HG02870 (cell line): ENCODE data around the gene RASA4B.
"Not testable (repeated sequence)": the region's sequence is repeated elsewhere in the genome, so short reads cannot be mapped to it uniquely, and the experiment has no call there.

ENCODE experiments used
- ATAC-seq: cut with Tn5 transposase; IDR thresholded peaks from one replicate; pipeline ENCODE4 v1.9.1; 2021; ENCODE audit warnings: mild to moderate bottlenecking, moderate library complexity; ENCODE audit not compliant: unreplicated experiment

Gene RASA4B

DNA sequence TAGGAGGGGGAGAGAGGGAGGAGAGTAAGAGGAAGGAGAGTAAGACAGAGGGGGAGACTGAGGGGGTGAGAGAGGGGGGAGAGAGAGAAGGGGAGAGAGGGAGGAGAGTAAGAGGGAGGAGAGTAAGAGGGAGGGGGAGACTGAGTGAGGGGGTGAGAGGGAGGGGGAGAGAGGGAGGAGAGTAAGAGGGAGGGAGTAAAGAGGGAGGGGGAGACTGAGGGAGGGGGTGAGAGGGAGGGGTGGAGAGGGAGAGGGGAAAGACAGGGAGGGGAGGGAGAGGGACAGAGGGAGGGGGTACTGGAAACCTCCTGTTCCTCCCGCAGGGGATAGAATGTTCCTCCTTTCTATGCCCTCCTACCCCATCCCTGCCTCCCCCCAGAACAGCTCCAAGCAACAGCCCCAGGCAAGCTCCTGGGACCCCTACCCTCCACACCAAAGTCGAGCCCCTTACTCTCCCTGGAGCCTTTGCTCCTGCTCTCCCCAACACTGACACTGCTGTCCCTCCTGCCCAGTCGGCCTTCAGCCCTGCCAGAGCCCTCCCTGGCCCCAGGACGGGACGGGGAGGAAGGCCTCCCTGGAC, 4.8 kb downstream of the RASA4B start:
- ATAC-seq = not testable (repeated sequence)

GRCh38 chr7:102511860-102512522, 5.6 kb downstream of the RASA4B start:
- ATAC-seq = peak; percentile 33

GRCh38 chr7:102510575-102510974, 7.0 kb downstream of the RASA4B start:
- ATAC-seq = not testable (repeated sequence)

- not testable (repeated sequence) for ATAC-seq
Measured at GRCh38 chr7:102507410-102508088, 10.0 kb downstream of the RASA4B start.

DNA sequence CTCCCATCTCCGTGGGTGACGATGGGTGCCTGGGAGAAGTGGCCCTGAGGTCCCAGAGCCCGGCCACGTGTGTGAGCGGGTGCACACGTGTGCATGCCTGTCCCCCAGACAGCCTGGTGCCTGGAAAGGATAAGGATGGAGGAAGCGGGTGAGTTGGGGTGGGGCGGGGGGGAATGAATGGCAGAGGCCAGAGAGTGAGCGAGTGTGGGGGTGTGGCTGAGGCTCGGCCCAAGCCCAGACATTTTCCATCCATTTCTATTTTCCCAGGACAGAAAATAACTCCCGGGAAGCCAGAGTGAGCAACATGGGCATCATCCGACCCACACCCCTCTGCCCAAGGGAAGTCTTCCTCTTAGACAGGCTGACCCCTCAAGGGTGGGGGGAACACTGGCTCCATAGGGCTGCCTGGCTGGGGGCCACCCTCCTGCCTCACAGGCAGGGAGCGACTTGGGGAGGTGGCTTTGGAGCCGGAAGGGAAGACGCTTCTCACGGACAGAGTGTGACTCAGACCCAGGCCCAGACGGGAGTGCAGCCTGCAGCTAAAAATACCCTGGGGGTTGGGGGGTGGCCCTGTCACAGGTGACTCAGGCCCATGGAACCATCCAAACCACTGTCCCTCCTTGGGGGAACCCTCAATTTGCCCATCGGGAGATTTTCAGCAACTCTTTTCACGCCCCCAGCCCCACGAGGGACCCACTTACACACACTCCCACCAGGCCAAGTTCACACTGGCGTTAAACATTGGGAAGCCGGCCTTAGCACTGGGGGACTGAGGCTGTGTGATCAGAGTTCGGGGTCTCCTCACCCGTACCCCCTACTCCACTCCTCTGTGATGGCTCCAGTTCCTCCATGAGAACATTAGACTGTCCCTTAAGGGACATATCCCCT, 12.0 kb downstream of the RASA4B start:
- not testable (repeated sequence) for ATAC-seq

GRCh38 chr7:102503141-102503540, 14.4 kb downstream of the RASA4B start:
- not testable (repeated sequence) for ATAC-seq

DNA sequence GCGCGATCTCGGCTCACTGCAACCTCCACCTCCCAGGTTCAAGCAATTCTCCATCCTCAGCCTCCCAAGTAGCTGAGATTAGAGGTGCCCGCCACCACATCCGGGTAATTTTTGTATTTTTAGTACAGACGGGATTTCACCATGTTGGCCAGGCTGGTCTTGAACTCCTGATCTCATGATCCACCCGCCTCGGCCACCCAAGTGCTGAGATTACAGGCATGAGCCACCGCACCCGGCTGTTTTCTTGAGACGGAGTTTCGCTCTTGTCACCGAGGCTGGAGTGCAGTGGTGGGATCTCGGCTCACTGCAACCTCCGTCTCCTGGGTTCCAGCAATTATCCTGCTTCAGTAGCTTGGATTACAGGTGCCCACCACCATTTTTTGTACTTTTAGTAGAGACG, 19.3 kb downstream of the RASA4B start:
- ATAC-seq = not testable (repeated sequence)

DNA sequence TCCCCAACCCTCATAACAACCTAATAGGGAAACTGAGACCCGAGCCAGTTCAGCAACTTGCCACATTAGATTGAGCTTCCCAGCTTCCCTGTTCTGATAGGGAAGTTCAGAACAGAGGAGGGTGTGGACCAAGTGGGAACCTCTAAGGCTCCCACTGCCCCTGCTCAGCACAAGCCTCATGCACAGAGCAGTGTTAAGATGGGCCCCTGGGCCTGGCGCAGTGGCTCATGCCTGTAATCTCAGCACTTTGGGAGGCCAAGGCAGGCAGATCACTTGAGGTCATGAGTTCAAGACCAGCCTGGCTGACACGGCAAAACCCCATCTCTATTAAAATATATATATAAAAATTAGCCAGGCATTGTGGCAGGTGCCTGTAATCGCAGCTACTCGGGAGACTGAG, 20.3 kb downstream of the RASA4B start:
- not testable (repeated sequence) for ATAC-seq

DNA sequence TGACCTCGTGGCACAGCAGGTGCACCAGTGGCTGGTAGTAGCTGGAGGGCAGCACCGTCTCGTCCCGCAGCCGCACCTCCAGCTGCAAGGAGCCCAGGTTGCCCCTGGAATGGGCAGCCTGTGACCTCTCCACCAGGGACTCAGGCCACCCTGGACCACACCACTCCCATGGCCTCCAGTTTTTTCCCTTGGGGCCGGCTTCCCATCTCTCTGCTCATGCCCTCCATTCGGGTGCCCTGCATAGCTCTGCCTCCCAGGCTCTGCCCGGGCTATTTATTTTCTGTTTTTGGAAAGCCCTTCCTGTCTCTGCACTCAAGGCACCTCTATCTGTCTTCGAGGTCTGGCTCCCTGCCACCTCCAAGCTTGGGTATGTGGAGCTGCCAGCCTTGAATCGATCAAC, 20.7 kb downstream of the RASA4B start:
- not testable (repeated sequence) for ATAC-seq

DNA sequence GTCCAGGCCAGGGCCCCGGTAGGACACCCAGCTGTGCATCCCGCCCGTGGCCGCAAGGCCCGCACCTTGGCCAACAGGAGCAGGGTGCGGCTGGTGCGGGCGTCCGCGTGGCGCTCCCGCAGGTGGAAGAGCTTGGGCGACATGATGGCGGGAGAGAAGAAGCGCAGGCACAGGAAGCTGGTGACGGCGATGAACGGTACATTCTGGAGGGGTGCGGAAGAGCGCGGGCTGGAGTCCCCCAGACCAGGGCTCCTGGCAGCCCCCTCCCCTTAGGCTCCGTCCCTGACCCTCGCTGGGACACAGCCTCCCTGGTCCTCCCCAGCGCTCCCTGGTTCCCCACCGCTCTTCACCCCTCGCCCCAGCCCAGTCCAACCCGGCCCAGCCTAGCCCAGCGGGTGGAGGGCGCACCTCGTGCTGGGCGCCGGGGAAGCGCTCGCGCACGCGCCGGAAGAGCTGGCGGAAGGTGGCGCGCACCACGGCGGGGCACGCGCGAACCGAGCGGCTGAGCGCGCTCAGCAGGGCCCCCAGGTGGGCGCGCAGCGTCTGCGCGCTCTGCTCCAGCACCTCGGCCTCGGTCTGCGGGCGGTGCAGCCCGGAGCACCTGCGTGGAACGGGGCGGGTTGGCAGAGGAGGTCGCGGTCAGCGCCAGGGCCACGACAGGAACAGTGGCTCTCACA, 23.0 kb downstream of the RASA4B start:
- ATAC-seq = peak; percentile 43

GRCh38 chr7:102494026-102494425, 23.6 kb downstream of the RASA4B start:
- ATAC-seq = not testable (repeated sequence)

GRCh38 chr7:102493220-102493935, 24.2 kb downstream of the RASA4B start:
- not testable (repeated sequence) for ATAC-seq

DNA sequence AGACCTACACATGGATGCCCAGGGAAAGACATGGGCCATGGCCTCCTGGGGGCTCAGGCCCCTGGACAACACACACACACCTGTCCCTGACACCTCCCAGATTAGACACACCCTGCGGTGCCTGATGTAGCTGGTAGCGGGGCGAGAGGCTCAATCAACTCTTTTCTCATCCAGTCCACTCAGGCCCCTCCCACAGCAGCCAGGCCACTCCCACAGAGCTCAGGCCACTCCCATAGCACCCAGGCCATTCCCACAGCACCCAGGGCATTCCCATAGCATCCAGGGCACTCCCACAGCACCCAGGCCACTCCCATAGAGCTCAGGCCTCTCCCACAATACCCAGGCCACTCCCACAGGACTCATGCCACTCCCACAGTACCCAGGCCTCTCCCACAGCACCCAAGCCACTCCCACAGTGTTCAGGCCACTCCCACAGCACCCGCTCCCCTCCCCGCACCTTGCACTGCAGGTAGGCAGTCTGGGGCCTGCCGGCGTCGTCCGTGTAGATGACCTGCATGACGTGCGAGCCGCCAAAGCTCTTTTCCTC, 27.0 kb downstream of the RASA4B start:
- ATAC-seq = peak; percentile 72

DNA sequence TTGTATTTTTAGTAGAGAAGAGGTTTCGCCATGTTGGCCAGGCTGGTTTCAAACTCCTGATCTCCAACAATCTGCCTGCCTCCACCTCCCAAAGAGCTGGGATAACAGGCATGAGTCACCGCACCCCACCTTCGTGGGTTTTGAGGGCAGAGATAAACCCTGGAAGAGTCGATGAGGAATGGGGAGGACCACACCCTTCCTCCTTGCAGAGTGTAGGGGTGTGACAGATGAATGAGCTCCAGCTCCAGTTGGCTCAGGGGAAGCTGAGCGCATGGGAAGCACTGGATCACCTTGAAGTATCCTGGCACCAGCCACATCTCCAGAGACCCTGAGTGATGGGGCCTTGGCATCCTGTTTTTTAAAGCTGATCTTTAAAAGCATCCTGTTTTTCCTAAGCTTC, 33.3 kb downstream of the RASA4B start:
- ATAC-seq = not testable (repeated sequence)

DNA sequence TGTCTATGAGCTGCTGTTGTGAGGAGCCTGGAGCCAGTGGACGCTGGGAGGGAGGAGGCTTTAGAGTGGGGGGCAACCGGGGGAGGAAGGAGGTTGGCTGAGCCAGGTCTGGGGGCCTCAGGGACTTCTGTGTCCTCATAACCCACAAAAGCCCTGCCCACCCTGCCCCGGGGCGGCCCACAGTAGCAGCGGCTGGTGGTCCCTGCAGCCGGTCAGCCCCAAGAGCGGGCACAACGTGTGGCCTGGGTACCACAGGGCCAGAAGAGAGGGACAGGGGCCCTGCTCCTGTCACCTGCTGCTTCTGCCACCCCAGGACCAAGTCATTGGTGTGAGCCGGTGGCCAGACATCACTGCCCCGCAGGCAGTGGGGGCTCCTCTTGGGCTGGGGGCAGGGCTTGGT, 35.6 kb downstream of the RASA4B start:
- ATAC-seq = not testable (repeated sequence)

DNA sequence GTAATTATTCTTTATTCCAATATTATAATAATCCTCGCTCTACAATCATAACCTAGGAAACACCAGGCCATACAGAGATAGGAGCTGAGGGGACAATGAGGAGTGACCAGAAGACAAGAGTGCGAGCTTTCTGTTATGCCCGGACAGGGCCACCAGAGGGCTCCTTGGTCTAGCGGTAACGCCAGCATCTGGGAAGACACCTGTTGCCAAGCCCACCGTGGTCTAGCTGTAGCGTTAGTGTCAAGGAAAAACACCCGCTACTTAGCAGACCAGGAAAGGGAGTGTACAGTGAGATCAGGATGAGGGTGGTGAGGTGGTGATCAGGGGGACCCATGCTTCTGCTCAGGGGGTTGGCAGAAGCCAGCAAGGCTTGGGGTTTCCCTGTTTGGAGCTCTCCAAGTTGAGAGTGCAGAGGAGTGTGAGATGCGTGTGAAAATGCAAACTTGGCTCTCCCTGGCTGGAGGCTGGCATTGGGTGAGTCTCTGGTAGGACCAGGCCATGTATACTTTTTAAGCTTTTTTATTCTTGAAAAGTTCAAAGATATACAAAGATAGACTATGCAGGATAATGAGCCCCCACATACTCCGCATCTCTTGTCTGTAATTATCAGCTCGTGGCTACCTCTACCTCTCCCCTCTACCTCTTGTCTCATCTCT, 37.5 kb downstream of the RASA4B start:
- not testable (repeated sequence) for ATAC-seq

DNA sequence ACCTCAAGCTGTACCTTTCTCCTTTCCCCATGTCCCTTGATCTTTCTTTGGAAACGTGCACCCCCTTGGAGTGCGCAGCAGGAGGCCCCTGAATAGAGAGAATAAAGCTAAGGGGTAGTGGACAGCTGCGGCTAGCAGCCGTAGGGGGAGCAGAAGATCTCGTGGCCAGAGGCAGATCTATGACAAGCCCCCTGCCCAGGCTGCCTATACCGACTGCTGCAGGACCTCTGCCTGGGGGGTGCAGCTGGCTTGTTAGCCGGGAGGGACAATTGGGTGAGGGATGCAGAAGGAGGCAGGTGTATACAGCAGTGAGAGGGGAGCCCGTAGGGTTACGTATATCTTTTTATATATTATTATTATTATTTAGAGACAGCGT, 38.4 kb downstream of the RASA4B start:
- ATAC-seq = peak; percentile 17

DNA sequence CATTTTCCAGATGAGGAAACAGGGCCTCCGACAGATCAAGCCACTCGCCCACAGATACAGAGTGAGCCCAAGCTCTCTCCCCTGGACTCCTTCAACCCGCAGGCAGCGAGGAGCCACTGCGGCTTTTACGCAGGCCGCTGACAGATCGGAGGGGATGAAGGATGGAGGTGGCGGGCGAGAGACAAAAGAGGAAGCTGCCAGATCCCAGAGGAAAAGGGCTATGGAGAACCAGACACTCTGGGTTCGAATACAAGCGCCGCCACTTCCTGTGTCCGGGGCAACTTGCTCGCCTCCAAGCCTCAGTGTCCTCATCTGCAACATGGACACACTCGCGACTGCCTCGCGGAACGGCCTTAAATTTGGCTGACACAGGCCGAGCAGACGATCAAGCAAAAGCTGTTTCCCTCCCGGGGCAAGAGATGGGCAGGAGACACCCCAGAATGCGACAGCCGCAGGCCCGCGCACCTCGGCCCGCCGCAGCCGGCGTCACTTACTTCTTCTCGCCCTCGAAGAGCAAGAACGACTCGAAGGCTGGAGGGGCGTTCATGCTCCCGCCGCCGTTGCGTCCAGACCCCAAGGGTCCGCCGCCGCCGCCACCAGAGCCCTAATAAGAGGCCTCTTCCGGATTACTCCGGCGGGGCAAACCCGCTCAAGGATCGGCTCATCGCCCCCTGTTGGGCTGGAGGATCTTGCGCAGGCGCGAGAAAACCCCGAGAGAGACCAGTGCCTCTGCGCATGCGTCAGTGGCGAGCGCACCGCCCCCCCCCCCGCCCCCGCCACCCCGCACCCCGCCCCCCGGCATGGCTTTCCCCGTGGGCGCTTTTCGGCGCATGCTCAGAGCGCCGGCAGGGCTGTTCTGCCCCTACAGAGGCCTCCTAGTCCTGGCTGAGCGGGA, 39.0 kb downstream of the RASA4B start, which contains the start of gene POLR2J:
Gene POLR2J, minus strand, starts transcription at position 609 of the 895 bp plus-strand sequence. Its CDS starts 62 bp downstream, at position 547.
- peak; percentile 87 for ATAC-seq
